Measurements from ENCODE around the gene KHDC1L.
A peak's percentile ranks its signal among the peaks of the same experiment; 100 is the strongest.

KHDC1L gene

DNA sequence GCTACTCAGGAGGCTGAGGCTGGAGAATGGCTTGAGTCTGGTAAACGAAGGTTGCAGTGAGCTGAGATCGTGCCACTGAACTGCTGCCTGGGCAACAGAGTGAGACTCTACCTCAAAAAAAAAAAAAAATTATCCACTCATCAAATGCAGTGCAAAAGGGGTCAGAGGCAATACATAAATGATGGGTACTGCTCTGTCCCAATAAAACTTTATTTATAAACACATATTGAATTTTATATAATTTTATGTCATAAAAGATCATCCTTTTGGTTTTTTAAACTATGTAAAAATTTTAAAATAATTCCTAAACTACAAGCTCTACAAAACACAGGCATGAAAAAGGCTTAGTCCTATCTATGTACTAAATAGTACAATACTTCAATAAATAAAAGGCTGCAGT, 27.4 kb upstream of the KHDC1L start:
- no peak for DNase-seq (ENCODE audit: low read depth)
- in situ Hi-C loops (cut with HindIII; ENCODE audit: low sequenced_read_pairs): no loop called here
- H3K4me3 ChIP-seq (ENCODE audit: low read depth, low read length): no peak overlapping the region
- TF ChIP-seq, protein P1, sequence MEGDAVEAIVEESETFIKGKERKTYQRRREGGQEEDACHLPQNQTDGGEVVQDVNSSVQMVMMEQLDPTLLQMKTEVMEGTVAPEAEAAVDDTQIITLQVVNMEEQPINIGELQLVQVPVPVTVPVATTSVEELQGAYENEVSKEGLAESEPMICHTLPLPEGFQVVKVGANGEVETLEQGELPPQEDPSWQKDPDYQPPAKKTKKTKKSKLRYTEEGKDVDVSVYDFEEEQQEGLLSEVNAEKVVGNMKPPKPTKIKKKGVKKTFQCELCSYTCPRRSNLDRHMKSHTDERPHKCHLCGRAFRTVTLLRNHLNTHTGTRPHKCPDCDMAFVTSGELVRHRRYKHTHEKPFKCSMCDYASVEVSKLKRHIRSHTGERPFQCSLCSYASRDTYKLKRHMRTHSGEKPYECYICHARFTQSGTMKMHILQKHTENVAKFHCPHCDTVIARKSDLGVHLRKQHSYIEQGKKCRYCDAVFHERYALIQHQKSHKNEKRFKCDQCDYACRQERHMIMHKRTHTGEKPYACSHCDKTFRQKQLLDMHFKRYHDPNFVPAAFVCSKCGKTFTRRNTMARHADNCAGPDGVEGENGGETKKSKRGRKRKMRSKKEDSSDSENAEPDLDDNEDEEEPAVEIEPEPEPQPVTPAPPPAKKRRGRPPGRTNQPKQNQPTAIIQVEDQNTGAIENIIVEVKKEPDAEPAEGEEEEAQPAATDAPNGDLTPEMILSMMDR (IDR thresholded peaks at IDR 0.05; ENCODE audit: low read depth, low read length, missing control alignments): no peak

DNA sequence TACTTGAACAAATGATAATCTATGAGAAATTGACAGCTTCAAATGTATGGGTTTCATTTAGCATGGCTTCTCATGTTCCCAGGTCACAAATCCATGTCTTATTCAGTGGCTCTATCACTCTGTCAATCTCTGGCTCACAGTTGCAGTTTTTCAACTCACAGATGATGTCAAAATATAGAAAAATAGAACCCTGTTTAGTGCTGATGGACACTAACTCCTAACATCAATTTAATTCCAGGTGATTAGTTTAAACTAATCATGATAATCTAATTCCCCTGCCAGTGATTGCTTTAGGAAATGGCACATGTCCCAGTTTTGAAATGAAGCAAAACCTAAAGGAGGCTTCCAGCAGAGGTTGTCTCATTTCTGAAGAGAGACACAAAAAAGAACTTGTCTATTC, 24.7 kb upstream of the KHDC1L start:
- no peak overlapping the region for H3K4me3 ChIP-seq (ENCODE audit: low read depth, low read length)
- TF ChIP-seq, protein P1 (IDR thresholded peaks at IDR 0.05; ENCODE audit: low read depth, low read length, missing control alignments): no peak
- in situ Hi-C loops (cut with HindIII; ENCODE audit: low sequenced_read_pairs): no loop called here
- no peak for DNase-seq (ENCODE audit: low read depth)

DNA sequence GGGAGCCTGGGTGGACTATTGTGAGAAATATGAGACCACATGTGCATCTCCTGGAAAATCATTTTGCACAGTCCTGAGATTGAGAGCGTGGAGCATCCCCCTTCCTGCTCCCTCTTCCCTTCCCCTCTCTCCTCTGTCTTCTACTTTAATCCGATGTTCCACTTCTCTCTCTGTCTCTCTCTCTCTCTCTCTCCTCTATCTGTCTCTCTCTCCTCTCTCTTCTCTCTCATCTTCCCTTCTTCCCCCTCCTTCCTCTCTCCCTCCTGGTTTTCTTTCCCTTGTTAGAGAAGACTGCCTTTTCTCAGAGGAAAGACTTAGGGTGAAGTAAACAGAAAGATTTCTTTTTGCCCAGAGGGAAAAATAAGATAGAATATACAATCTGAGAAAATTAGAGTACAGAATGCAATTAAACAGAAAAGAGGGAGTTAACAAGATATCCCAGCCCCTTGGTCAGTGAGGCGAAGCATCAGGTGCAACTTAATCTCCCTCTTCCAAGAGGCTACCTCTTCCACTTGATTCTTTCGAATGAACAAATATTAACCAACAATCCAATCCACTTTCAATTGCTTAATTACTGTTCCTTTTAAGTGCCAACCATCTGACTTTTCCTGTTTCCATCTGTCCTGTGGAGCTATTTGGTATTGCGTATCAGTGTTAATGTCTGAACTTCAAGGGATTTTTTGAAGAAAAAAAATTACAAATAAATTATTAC, 23.1 kb upstream of the KHDC1L start:
- in situ Hi-C loops (cut with HindIII; ENCODE audit: low sequenced_read_pairs): no loop called here
- DNase-seq (ENCODE audit: low read depth): no peak
- no peak overlapping the region for H3K4me3 ChIP-seq (ENCODE audit: low read depth, low read length)
- TF ChIP-seq, protein P1 (IDR thresholded peaks at IDR 0.05; ENCODE audit: low read depth, low read length, missing control alignments): no peak

DNA sequence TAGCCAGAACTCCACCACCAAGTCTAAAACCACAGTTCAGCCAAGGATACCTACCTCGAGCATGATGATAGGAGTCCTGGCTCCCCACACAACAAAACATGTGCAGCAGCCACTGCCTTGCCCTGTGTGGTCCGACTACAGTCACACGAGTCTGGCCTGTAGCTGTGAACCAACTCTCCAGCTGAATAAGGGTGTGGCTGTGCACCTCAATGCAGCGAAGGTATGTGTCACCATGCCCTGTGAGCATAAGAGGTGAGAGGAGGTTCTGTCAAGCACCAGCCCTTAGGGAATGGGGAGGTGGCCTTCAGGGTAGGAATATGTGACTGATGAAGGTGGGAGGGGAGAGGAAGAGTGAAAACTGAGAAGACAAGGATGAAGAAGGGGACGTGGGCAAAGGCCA, 16.7 kb upstream of the KHDC1L start:
- in situ Hi-C loops (cut with HindIII; ENCODE audit: low sequenced_read_pairs): no loop called here
- TF ChIP-seq, protein P1 (IDR thresholded peaks at IDR 0.05; ENCODE audit: low read depth, low read length, missing control alignments): no peak
- H3K4me3 ChIP-seq (ENCODE audit: low read depth, low read length): no peak overlapping the region
- no peak for DNase-seq (ENCODE audit: low read depth)

DNA sequence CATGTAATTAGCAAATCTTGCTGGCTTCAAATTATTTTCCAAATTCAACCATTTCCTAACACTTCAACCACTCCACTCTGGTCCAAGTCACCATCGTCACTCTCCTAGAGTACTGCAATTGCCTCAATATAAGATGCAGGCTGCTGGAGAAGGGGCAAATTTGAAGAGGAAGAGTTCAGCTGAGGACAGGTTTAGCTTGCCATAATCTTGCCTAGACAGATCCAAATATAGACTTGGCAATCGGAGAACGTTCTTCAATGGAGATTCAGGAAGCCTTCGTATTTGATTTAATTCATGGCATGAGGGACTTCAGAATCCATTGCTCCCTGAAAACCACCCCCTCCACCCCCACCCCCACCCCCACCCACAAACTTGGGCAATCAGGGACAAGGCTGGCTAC, 15.4 kb upstream of the KHDC1L start:
- no peak overlapping the region for H3K4me3 ChIP-seq (ENCODE audit: low read depth, low read length)
- TF ChIP-seq, protein P1 (IDR thresholded peaks at IDR 0.05; ENCODE audit: low read depth, low read length, missing control alignments): no peak
- in situ Hi-C loops (cut with HindIII; ENCODE audit: low sequenced_read_pairs): no loop called here
- DNase-seq (ENCODE audit: low read depth): no peak

DNA sequence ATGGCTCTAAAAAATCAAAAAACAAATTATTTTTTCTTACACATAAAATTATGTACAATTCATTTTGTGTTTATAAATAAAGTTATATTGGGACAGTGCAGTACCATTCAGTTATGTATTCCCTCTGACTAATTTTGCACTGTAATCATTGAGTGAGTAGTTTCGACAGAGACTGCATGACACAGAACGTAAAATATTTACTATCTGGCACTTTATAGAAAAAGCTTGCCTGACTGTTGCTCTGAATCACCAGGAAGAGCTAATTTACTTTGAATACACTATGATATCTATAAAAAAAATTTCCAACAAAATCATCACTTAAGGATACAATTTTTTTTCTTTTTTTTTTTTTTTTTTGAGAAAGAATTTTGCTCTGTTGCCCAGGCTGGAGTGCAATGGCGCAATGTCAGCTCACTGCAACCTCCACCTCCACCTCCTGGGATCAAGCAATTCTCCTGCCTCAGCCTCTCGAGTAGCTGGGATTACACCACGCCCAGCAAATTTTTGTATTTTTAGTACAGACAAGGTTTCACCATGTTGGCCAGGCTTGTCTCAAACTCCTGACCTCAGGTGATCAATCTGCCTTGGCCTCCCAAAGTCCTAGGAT, 11.0 kb upstream of the KHDC1L start:
- DNase-seq (ENCODE audit: low read depth): peak; percentile 27
- in situ Hi-C loops (cut with HindIII; ENCODE audit: low sequenced_read_pairs): no loop called here
- TF ChIP-seq, protein P1 (IDR thresholded peaks at IDR 0.05; ENCODE audit: low read depth, low read length, missing control alignments): no peak
- no peak overlapping the region for H3K4me3 ChIP-seq (ENCODE audit: low read depth, low read length)
